Measurements from ENCODE around the gene ADARB2.
A peak's percentile ranks its signal among the peaks of the same experiment; 100 is the strongest.

The ADARB2 gene

GRCh38 chr10:1392127-1392526 is 345.2 kb downstream of the ADARB2 start:
- no peak for DNase-seq (ENCODE audit: low spot score)

GRCh38 chr10:1390200-1390599 is 347.1 kb downstream of the ADARB2 start:
- no peaks in the 10 kb centered on the region for H3K36me3 ChIP-seq (ENCODE audit: low read depth)
- ATAC-seq (ENCODE audit: low read depth) (no peak), DNase-seq (ENCODE audit: low spot score) (no peak)
- no peak overlapping the region for H3K27ac ChIP-seq (ENCODE audit: poor library complexity, severe bottlenecking)
- no peak overlapping the region for H3K4me3 ChIP-seq (ENCODE audit: severe bottlenecking)
- H3K27me3 ChIP-seq (ENCODE audit: insufficient read depth, poor library complexity, severe bottlenecking) = peaks cover 2% of the 10 kb centered on the region
- no peaks in the 10 kb centered on the region for H3K4me1 ChIP-seq (ENCODE audit: insufficient read depth, poor library complexity, severe bottlenecking)
- TF ChIP-seq CTCF (IDR thresholded peaks at IDR 0.05; ENCODE audit: poor library complexity, severe bottlenecking) = no peak
- H3K9me3 ChIP-seq (ENCODE audit: severe bottlenecking) = no peaks in the 10 kb centered on the region

More at GRCh38 chr10:1392127-1392526, 345.2 kb downstream of the ADARB2 start:
- ATAC-seq (ENCODE audit: low read depth) = no peak
- no peaks in the 10 kb centered on the region for H3K36me3 ChIP-seq (ENCODE audit: low read depth)
- no peaks in the 10 kb centered on the region for H3K4me1 ChIP-seq (ENCODE audit: insufficient read depth, poor library complexity, severe bottlenecking)
- H3K9me3 ChIP-seq (ENCODE audit: severe bottlenecking) = no peaks in the 10 kb centered on the region
- H3K27me3 ChIP-seq (ENCODE audit: insufficient read depth, poor library complexity, severe bottlenecking) = no peaks in the 10 kb centered on the region
- H3K4me3 ChIP-seq (ENCODE audit: severe bottlenecking) = no peak overlapping the region
- TF ChIP-seq CTCF (IDR thresholded peaks at IDR 0.05; ENCODE audit: poor library complexity, severe bottlenecking) = no peak
- no peak overlapping the region for H3K27ac ChIP-seq (ENCODE audit: poor library complexity, severe bottlenecking)

- ATAC-seq (ENCODE audit: low read depth) (no peak), DNase-seq (ENCODE audit: low spot score) (no peak)
- Histone ChIP-seq H3K4me1 (ENCODE audit: insufficient read depth, poor library complexity, severe bottlenecking) (no peaks in the 10 kb centered on the region), H3K27ac (ENCODE audit: poor library complexity, severe bottlenecking) (no peak overlapping the region), H3K27me3 (ENCODE audit: insufficient read depth, poor library complexity, severe bottlenecking) (peaks cover 30% of the 10 kb centered on the region), H3K4me3 (ENCODE audit: severe bottlenecking) (no peak overlapping the region), H3K36me3 (ENCODE audit: low read depth) (no peaks in the 10 kb centered on the region), H3K9me3 (ENCODE audit: severe bottlenecking) (no peaks in the 10 kb centered on the region)
- TF ChIP-seq CTCF (IDR thresholded peaks at IDR 0.05; ENCODE audit: poor library complexity, severe bottlenecking) = no peak
Measured at GRCh38 chr10:1384026-1384425, 353.3 kb downstream of the ADARB2 start.

- peak; percentile 16 for DNase-seq (ENCODE audit: low spot score)
- no peak for ATAC-seq (ENCODE audit: low read depth)
- H3K27ac ChIP-seq (ENCODE audit: poor library complexity, severe bottlenecking) = no peak overlapping the region
- H3K36me3 ChIP-seq (ENCODE audit: low read depth) = no peaks in the 10 kb centered on the region
- H3K27me3 ChIP-seq (ENCODE audit: insufficient read depth, poor library complexity, severe bottlenecking) = peaks cover 30% of the 10 kb centered on the region
- TF ChIP-seq CTCF (IDR thresholded peaks at IDR 0.05; ENCODE audit: poor library complexity, severe bottlenecking) = no peak
- H3K4me3 ChIP-seq (ENCODE audit: severe bottlenecking) = no peak overlapping the region
- no peaks in the 10 kb centered on the region for H3K4me1 ChIP-seq (ENCODE audit: insufficient read depth, poor library complexity, severe bottlenecking)
- no peaks in the 10 kb centered on the region for H3K9me3 ChIP-seq (ENCODE audit: severe bottlenecking)
Measured at GRCh38 chr10:1382711-1383110, 354.6 kb downstream of the ADARB2 start.

GRCh38 chr10:1381339-1381738 is 356.0 kb downstream of the ADARB2 start:
- Histone ChIP-seq H3K36me3 (ENCODE audit: low read depth) (no peaks in the 10 kb centered on the region), H3K9me3 (ENCODE audit: severe bottlenecking) (no peaks in the 10 kb centered on the region), H3K27ac (ENCODE audit: poor library complexity, severe bottlenecking) (no peak overlapping the region), H3K4me1 (ENCODE audit: insufficient read depth, poor library complexity, severe bottlenecking) (no peaks in the 10 kb centered on the region), H3K4me3 (ENCODE audit: severe bottlenecking) (no peak overlapping the region), H3K27me3 (ENCODE audit: insufficient read depth, poor library complexity, severe bottlenecking) (peaks cover 30% of the 10 kb centered on the region)
- DNase-seq (ENCODE audit: low spot score) = peak; percentile 6
- no peak for ATAC-seq (ENCODE audit: low read depth)
- no peak for TF ChIP-seq CTCF (IDR thresholded peaks at IDR 0.05; ENCODE audit: poor library complexity, severe bottlenecking)

All from RWPE2 (cell line).